ENCODE results near the gene NCDN.

NCDN gene

DNA sequence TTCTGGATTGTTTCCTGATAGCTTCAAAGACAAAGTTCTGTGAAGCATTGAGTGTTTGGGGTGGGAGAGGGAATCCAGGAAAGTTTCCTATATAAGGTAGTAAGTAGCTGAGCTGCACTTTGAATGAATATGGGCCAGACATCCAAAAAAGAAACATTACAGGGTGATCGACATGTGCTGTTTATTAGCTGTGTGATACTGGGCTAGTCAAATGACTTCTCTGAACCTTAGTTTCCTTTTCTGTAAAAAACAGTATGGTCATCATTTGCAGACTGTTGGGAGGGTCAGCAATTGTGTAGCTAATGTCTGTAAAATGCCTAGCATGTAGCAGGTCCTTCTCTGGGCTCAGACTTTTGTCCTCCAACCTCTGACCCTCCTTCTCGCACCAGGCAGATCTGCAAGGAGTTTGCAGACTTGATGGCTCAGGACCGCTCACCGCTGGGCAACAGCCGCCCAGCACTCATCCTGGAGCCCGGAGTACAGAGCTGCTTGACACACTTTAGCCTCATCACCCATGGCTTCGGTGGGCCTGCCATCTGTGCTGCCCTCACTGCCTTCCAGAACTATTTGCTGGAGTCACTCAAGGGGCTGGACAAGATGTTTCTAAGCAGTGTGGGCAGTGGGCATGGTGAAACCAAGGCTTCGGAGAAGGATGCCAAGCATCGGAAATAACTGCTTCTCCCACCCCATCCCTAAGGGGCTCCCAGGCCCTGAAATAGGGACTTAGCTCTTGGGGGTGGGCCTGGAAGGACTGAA is 36.6 kb downstream of the NCDN start:
- no peak for DNase-seq

DNA sequence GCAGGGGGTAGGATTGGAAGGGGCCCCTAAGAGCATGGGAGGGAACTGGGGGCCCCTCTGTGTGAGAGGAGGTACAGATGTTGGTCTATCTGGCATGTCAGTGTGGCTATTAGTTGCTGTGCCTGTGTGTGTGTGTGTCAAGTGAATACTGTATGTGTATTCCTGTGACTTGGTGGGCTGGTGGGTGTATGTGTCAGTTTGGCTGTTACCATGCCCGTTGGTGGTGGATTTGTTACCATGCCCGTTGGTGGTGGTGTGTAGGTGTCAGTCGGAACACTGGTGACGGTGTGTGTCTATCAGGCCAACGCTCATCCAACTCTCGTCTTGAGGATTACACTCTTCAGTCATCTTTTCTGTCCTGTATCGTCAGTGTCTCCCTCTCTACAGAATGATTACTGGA is 38.1 kb downstream of the NCDN start:
- no peak for DNase-seq

DNA sequence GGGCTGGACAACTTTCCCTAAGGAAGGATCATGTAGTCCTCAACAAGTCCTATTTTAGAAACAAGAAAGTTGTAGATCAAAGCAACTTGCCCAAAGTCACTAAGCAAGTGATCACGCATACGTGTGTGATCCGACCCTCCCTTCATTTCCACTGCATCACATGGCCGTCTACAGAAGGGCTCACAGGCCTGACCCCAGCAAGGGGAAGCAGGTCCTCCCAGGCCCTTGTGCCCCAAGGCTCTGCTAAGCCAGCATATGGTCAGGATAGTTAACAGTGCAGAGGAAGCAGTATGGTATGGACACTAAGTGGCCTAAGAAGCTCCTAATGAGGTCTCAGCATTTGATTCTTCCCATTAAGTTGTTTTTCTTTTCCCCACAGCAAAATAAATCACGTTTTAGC is 40.3 kb downstream of the NCDN start:
- DNase-seq: no peak

DNA sequence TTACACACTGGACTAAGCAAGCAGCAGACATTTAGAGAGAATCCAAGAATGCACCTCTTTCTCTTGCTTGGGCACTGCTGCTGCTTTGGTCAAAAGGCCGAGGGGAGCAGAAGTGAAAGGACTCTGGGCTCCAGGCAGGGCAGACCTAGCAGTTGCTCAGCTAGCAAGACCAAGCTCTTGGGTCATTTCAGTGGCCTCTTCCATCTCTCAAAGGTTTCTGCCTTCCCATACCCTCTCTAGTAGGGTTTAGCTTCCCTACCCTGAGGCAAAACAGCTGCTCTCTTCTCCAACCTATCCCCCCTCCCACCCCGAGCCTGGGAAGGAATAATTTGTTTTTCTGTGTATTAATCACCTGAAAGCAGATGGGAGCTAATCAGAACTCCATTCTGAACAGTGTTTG is 41.3 kb downstream of the NCDN start:
- DNase-seq: no peak

DNA sequence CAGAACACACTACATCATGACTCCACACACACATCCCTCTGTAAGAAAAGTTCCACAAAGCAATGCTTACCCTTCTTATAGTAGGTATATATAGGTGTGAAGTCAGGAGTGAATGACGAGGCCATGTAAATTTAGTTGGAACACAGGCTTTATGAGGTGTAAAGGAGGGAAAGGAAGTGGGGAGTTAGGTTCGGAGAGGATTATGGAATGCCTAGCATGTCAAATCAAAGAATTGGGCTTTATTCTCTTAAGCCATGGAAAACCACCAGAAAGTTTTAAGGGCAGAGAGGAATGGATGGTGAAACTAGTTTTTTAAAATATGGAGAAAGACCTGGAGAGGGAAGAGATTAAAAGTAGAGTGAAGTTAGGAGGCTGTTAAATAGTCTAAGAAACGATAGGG is 41.8 kb downstream of the NCDN start:
- no peak for DNase-seq

DNA sequence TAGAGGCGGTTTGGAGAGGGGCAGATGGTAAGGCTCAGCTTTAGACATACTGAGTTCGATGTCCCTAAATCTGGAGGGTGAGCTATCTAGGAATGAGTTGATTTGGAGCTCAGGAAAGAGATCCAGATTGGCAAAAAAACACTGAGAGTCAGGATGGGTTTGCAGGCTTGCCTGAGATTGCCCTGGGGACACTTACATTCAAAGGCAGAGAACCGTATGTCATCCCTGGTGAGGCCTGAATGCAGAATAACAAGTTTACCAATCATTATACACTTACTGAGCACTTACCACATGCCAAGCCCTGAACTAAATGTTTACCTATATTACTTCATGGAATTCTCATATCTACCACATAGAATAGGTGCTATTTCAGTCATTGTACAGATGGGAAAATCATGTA is 43.0 kb downstream of the NCDN start:
- DNase-seq: no peak

DNA sequence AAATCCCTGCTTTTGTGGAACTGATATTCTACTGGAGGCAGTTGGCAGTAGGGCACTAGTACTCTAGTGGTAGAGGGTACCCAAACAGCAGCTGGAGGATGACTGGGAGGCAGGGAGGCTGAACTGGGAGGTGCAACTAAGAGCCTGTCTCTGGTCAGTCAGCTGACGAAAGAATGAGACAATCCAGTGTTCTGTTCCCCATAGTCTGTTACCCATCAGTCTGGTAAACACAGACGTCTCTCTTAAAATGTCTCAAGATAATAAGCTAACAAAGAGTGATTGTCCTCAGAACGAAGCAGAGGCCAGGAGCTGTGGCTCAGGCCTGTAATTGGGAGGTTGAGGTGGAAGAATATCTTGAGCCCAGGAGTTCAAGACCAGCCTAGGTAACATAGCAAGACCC is 45.9 kb downstream of the NCDN start:
- DNase-seq: no peak

DNA sequence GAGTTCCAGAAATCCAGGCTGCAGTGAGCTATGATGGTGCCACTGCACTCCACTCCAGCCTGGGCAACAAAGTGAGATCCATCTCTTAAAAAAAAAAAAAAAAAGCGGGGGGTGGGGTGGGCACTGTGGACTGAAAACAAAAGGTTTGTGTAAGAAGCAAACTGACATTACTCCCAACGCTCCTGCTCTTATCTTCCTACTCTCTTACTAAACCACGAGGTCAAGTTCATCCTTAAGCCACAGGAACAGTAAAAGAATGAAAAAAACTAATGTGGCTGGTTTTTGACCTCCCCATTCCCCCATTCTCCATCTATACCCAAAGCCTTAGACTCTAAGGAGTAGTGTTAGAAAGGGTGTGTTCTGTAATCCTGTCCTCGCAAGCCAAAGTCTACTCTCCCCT is 46.3 kb downstream of the NCDN start:
- DNase-seq: no peak

DNA sequence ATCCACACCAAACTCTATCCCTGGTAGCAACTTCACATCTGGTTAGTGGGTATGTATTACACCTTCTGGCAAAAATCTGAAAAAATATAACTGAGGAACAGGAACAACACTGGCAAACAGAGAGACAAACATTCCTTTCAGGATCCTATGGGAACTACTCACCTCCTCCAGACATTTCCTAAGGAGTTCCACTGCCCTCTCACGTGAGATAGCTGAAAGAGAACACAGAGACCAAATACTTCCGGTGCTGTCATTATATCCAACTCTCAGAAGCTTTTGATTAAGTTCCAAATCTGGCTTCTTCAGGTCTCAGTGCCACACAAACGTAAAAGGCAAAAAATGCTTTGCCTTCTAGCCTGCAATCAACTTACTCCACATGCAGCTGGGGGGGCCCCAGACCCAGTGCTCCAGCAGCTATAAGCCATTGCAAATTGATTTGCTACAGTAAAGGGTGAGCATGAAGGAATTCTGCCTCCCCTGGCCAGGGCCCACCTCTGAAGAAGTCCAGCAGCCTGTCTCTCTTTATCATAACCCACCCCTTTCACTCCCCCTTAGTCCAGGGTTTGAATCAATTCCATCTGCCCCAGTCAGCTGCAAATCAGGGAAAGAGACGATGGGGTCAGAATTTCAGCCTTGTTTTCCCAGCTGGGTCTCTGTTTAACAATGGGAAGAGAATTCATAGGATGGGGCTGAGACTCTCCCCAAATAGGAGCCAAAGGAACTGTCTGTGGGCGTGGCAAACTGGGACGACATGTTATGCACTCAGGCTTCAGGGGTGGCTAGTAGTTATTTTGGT is 47.7 kb downstream of the NCDN start:
- no peak for DNase-seq

DNA sequence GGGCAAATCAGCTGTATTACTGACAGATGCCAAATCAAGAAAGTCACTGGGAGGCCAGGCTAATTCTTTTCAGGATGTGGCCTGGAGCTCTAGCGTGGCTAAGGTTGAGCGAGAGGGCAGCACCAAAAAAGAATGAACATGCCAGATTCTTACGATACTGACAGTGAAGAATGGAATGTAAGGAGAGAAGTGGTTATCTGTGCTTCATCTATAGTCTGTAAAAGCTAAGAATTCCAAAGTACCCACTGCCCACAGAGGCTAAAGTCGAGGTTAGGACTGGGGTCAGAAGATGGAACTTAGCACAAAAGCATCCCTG is 48.2 kb downstream of the NCDN start:
- no peak for DNase-seq

DNA sequence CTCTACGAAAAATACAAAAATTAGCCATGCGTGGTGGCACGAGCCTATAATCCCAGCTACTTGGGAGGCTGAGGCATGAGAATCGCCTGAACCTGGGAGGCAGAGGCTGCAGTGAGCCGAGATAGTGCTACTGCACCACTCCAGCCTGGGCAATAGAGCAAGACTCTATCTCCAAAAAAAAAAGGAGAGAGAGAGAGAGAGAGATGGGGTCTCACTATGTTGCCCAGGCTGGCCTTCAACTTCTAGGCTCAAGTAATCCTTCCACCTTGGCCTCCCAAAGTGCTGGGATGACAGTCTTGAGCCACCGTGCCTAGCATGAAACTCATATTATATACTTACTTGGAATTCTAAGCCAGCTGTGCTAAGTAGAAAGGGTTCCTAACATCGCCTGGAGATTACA is 54.1 kb downstream of the NCDN start:
- no peak for DNase-seq

DNA sequence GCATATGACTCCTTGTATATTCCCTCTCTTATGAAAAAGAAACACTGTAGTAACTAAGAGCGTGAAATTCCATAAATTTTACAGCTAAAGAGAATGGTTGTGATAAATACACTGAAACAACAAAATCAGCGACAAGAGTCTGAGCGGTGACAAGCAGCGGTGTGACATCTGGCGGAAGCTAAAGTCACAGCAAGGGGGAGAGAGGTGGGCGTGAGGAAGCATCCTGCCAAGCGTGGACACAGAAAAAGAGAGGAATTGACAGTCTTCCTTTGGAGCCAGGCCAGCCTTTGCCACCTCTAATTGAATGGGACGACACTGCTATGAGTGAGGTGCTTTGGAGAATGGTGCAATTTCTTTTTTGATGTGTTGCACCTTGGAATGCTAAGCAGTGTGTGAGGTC is 57.8 kb downstream of the NCDN start:
- no peak for DNase-seq
